Liver (tissue), 9 donors: ENCODE data around the gene LAMA2. TPM values are rescaled to one million over a fixed set of nuclear protein-coding genes. Genes with fewer than 3 reads are reported as not detected.

Experiments used
- DNase-seq: peaks from one replicate; pipeline ENCODE4 v3.0.0-alpha.2; 2017; ENCODE audit warnings: low spot score
- H3K27ac ChIP-seq, 2 donors: one replicate each; pipeline ENCODE4 v1.7.0; 2013; ENCODE audit warnings: inconsistent platforms in 2 of 2, low read length in 2 of 2, control low read depth in 1 of 2, low read depth in 1 of 2, mild to moderate bottlenecking in 1 of 2
- H3K27me3 ChIP-seq, 4 donors: one replicate each; pipeline versions ENCODE4 v1.6.1 to v1.7.0; 2013; ENCODE audit warnings: low read length in 3 of 4, inconsistent platforms in 1 of 4, mild to moderate bottlenecking in 1 of 4, moderate library complexity in 1 of 4; ENCODE audit not compliant: control insufficient read depth in 4 of 4, insufficient read depth in 4 of 4
- H3K36me3 ChIP-seq, 4 donors: one replicate each; pipeline versions ENCODE4 v1.6.1 to v1.7.0; 2013; ENCODE audit warnings: low read length in 3 of 4, mild to moderate bottlenecking in 3 of 4, low read depth in 1 of 4, moderate library complexity in 1 of 4; ENCODE audit not compliant: control insufficient read depth in 4 of 4, insufficient read depth in 3 of 4
- H3K4me1 ChIP-seq, 4 donors: one replicate each; pipeline versions ENCODE4 v1.6.1 to v1.7.0; 2013; ENCODE audit warnings: low read length in 3 of 4, mild to moderate bottlenecking in 3 of 4, moderate library complexity in 1 of 4; ENCODE audit not compliant: control insufficient read depth in 4 of 4, insufficient read depth in 4 of 4
- H3K4me3 ChIP-seq, 3 donors: one replicate each; pipeline versions ENCODE4 v1.6.1 to v1.7.0; 2013; ENCODE audit warnings: low read length in 3 of 3, control low read depth in 1 of 3, low read depth in 1 of 3, mild to moderate bottlenecking in 1 of 3
- H3K9ac ChIP-seq, 2 donors: one replicate each; pipeline ENCODE4 v1.7.0; 2013; ENCODE audit warnings: low read length in 2 of 2, mild to moderate bottlenecking in 2 of 2, moderate library complexity in 2 of 2, control low read depth in 1 of 2, low read depth in 1 of 2
- H3K9me3 ChIP-seq, 4 donors: one replicate each; pipeline versions ENCODE4 v1.6.1 to v1.7.0; 2013; ENCODE audit warnings: low read length in 3 of 4; ENCODE audit not compliant: control insufficient read depth in 4 of 4
- FOXA1 ChIP-seq: IDR thresholded peaks from 2 replicates; pipeline ENCODE4 v1.6.1; 2016; ENCODE audit warnings: antibody characterized with exemption
- GABPA ChIP-seq, 2 donors: IDR thresholded peaks in 1 of 2; conservative IDR thresholded peaks in 1 of 2; 2 replicates each; pipeline ENCODE4 v1.6.1; 2016; ENCODE audit warnings: antibody characterized with exemption in 2 of 2, mild to moderate bottlenecking in 1 of 2, moderate library complexity in 1 of 2
- JUND ChIP-seq, 2 donors: IDR thresholded peaks; 2 replicates each; pipeline ENCODE4 v1.6.1; 2016; ENCODE audit warnings: antibody characterized with exemption in 2 of 2
- MAX ChIP-seq: IDR thresholded peaks from 2 replicates; pipeline ENCODE4 v1.6.1; 2016; ENCODE audit warnings: antibody characterized with exemption
- YY1 ChIP-seq: IDR thresholded peaks from 2 replicates; pipeline ENCODE4 v1.6.1; 2016; ENCODE audit warnings: antibody characterized with exemption, mild to moderate bottlenecking
- ZBTB33 ChIP-seq: IDR thresholded peaks from 2 replicates; pipeline ENCODE4 v1.6.1; 2016; ENCODE audit warnings: antibody characterized with exemption
- WGBS: extraction: QIAGEN DNeasy Blood & Tissue Kit; methylation state at CpG from one replicate; pipeline ENCODE4 v1.1.7; 2013; 5-methylcytosine and 5-hydroxymethylcytosine counted together
- polyA plus RNA-seq, 2 donors: library from polyadenylated mRNA; stranded (reverse) in 1 of 2; unstranded in 1 of 2; fragments of 200-250 nt in 1 of 2; fragments of >200 nt in 1 of 2; fragmentation: Nextera tagmentation in 1 of 2; extraction: Ambion mirVana in 1 of 2; gene quantifications; one replicate each; pipeline versions ENCODE4 v1.2.1 to v1.2.3, GENCODE V29; 2013 to 2015
- total RNA-seq, 2 donors: library from RNA; depleted of rRNA; stranded (reverse); fragments of >200 nt; gene quantifications; one replicate each; pipeline ENCODE4 v1.2.3, GENCODE V29; 2014
- TF ChIP-seq, protein P1 (sequence below): fragments of 150-350 bp; IDR thresholded peaks from 2 replicates; pipeline ENCODE4 v1.5.1; 2017; ENCODE audit warnings: improper control_type of control experiment, low read depth, low read length; ENCODE audit not compliant: missing input control
- TF ChIP-seq, protein P2 (sequence below): IDR thresholded peaks from 2 replicates; pipeline ENCODE4 v1.6.1; 2016; ENCODE audit warnings: antibody characterized with exemption
- donor health status: healthy.
- donor health status: healthy.
- donor health status: healthy.
- donor health status: healthy.
- donor health status: healthy.

Gene LAMA2
- total and polyA plus RNA-seq, 4 donors: 1.3 to 17.0 (median 3.0) TPM

- no peak overlapping the region for H3K9ac ChIP-seq
- H3K4me3 ChIP-seq: no peak overlapping the region
- no peaks in the 10 kb centered on the region for H3K36me3 ChIP-seq
- DNase-seq: no peak
- H3K27me3 ChIP-seq: no peaks in the 10 kb centered on the region
- WGBS: 73% methylated on average over 1 of the region's 1 CpG
- no peak for TF ChIP-seq JUND (IDR thresholded peaks at IDR 0.05)
- no peaks in the 10 kb centered on the region for H3K9me3 ChIP-seq
- H3K27ac ChIP-seq: no peak overlapping the region
- H3K4me1 ChIP-seq: no peaks in the 10 kb centered on the region
Measured at GRCh38 chr6:129111853-129112252, 228.9 kb downstream of the LAMA2 start.

DNA sequence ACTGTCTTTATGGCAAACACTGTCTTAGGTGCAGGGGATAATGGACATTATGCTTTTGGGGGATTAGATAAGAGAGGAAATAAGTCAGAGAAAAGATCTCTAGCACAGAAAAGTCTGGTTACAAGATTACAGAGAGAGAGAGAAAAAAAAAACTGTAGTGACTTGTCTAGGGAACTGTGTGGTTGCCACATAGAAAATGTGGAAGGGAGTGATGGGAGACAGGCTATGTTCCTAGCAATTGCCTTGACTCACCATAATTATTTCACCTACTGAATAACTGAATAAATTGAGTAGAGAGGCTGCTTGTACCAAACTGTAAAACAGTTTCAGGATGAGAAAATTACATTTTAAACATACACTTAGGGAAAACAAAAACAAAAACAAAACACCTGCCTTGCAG lies 229.7 kb downstream of the LAMA2 start:
- Histone ChIP-seq H3K9ac (no peak overlapping the region), H3K36me3 (no peaks in the 10 kb centered on the region), H3K27me3 (no peaks in the 10 kb centered on the region), H3K27ac (no peak overlapping the region), H3K4me1 (no peaks in the 10 kb centered on the region), H3K4me3 (no peak overlapping the region), H3K9me3 (no peaks in the 10 kb centered on the region)
- TF ChIP-seq MAX (no peak), JUND (IDR thresholded peaks at IDR 0.05) (no peak), YY1 (no peak), GABPA (IDR thresholded peaks at IDR 0.05 in 1 of 2, conservative IDR thresholded peaks at IDR 0.05 in 1 of 2) (no peak), FOXA1 (no peak)
- TF ChIP-seq, protein P1, sequence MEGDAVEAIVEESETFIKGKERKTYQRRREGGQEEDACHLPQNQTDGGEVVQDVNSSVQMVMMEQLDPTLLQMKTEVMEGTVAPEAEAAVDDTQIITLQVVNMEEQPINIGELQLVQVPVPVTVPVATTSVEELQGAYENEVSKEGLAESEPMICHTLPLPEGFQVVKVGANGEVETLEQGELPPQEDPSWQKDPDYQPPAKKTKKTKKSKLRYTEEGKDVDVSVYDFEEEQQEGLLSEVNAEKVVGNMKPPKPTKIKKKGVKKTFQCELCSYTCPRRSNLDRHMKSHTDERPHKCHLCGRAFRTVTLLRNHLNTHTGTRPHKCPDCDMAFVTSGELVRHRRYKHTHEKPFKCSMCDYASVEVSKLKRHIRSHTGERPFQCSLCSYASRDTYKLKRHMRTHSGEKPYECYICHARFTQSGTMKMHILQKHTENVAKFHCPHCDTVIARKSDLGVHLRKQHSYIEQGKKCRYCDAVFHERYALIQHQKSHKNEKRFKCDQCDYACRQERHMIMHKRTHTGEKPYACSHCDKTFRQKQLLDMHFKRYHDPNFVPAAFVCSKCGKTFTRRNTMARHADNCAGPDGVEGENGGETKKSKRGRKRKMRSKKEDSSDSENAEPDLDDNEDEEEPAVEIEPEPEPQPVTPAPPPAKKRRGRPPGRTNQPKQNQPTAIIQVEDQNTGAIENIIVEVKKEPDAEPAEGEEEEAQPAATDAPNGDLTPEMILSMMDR: no peak
- TF ChIP-seq, protein P2, sequence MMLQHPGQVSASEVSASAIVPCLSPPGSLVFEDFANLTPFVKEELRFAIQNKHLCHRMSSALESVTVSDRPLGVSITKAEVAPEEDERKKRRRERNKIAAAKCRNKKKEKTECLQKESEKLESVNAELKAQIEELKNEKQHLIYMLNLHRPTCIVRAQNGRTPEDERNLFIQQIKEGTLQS: no peak
- DNase-seq: no peak

GRCh38 chr6:129113637-129114036 lies 230.7 kb downstream of the LAMA2 start:
- WGBS: 67% methylated on average over 1 of the region's 1 CpG

More at GRCh38 chr6:129113637-129114036, 230.7 kb downstream of the LAMA2 start:
- H3K4me1 ChIP-seq: no peaks in the 10 kb centered on the region
- H3K27ac ChIP-seq: no peak overlapping the region
- no peak overlapping the region for H3K9ac ChIP-seq
- H3K27me3 ChIP-seq: no peaks in the 10 kb centered on the region
- no peak overlapping the region for H3K4me3 ChIP-seq
- TF ChIP-seq ZBTB33: no peak
- DNase-seq: no peak
- H3K9me3 ChIP-seq: no peaks in the 10 kb centered on the region
- no peaks in the 10 kb centered on the region for H3K36me3 ChIP-seq
